ENCODE results near the gene CLEC14A. TPM values are rescaled to one million over a fixed set of nuclear protein-coding genes. Genes with fewer than 3 reads are reported as not detected.

The CLEC14A gene
- total RNA-seq, 3 donors from 2014 or later: 11.9 to 25.6 (median 24.8) TPM

DNA sequence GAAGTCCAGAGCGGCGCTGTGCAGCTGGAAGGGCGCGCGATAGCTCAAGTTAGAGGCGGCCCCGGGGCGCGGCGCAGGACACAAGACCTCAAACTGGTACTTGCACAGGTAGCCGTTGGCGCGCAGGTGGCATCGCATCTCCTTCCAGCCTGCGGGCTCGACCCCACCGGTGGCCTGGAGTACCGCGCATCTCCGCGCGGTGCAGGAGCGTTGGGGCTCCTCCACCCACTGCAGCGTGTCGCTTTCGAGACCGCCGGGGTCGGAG is 553 bp downstream of the CLEC14A start:
- Histone ChIP-seq H3K9me3 (no peaks in the 10 kb centered on the region), H3K27me3 (peaks cover 5 to 21% of the 10 kb centered on the region in 2 donors), H3K27ac (peak overlapping the region; percentile 46 to 83), H3K4me1 (no peaks in the 10 kb centered on the region), H3K4me3 (peak overlapping the region; percentile 45 to 64 (median 47)), H3K36me3 (no peaks in the 10 kb centered on the region)
- DNase-seq (ENCODE audit: low spot score in 2 of 2): no peak
- intact Hi-C loops (cut with DNase I; ENCODE audit: low total_unique reads): loop anchor here (5.0 kb wide), 1 partner anchor 408 kb away; no protein-coding TSS in a partner anchor
- no peak for TF ChIP-seq POLR2AphosphoS5 (IDR thresholded peaks at IDR 0.05)

DNA sequence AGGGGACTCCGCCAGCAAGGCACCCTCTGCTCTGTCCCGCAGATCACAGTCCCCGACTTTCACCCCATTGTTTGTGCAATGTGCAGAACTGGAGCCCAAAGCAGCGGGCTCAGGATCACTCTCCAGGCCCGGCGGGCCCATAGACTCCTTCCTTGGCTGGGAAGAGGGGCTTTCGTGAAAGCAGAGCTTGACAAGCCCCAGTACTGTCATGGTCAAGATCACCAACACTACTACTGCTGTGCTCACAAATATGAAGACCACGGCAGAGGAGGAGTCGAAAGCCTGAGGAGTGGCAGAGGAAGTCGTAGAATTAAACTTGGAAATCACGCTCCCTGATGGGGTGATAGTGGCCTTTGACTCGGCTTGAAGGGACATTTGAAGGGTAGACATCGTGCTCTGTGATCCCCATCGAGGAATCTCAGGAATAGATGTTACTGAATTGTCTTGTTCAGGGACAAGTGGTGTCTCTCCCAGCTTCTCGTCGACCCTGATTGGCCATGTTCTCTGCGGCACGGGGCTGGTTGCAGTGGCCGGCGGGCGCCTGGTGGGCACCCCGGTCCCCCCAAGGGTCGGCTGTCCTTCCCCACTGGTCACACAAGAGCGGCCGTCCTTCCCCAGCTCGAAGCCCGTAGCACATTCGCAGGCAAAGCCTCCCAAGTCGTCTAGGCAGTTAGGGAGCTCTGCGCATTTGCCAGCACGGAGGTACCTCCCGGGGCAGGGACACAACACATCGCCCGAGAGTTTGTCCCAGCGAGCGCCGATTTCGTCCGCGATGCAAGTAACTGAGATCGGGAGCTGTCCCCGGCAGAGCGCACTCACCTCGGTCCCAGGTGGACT is 1.1 kb downstream of the CLEC14A start:
- Histone ChIP-seq H3K27ac (peak overlapping the region; percentile 46 to 83), H3K4me3 (peak overlapping the region; percentile 45 to 64 (median 47)), H3K4me1 (no peaks in the 10 kb centered on the region), H3K9me3 (no peaks in the 10 kb centered on the region), H3K36me3 (no peaks in the 10 kb centered on the region), H3K27me3 (peaks cover 5 to 21% of the 10 kb centered on the region in 2 donors)
- TF ChIP-seq POLR2A (IDR thresholded peaks at IDR 0.05): no peak
- TF ChIP-seq, protein P1, sequence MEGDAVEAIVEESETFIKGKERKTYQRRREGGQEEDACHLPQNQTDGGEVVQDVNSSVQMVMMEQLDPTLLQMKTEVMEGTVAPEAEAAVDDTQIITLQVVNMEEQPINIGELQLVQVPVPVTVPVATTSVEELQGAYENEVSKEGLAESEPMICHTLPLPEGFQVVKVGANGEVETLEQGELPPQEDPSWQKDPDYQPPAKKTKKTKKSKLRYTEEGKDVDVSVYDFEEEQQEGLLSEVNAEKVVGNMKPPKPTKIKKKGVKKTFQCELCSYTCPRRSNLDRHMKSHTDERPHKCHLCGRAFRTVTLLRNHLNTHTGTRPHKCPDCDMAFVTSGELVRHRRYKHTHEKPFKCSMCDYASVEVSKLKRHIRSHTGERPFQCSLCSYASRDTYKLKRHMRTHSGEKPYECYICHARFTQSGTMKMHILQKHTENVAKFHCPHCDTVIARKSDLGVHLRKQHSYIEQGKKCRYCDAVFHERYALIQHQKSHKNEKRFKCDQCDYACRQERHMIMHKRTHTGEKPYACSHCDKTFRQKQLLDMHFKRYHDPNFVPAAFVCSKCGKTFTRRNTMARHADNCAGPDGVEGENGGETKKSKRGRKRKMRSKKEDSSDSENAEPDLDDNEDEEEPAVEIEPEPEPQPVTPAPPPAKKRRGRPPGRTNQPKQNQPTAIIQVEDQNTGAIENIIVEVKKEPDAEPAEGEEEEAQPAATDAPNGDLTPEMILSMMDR (IDR thresholded peaks at IDR 0.05): no peak
- TF ChIP-seq POLR2AphosphoS5 (IDR thresholded peaks at IDR 0.05): no peak
- intact Hi-C loops (cut with DNase I; ENCODE audit: low total_unique reads): loop anchor here (5.0 kb wide), 1 partner anchor 407 kb away; no protein-coding TSS in a partner anchor
- no peak for DNase-seq (ENCODE audit: low spot score in 2 of 2)

DNA sequence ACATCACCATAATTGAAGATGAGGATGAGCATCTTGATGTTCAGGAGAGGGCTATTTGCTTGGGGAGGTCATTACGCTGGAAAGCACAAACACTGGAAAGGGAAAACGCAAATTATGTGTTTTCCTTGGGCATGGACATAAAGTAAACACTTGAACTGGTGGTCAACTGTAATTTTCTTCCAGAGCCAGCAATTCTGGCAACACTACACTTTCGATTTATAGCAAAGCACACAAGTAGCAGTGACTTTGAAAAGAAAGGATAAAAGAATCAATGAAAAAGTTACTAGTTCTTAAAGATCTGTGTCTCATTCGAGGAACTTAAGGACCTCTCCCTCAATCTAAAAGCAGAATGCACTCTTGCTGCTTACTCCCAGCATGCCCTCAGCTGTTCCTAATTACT is 2.2 kb downstream of the CLEC14A start:
- Histone ChIP-seq H3K4me1 (no peaks in the 10 kb centered on the region), H3K27me3 (peaks cover 5 to 21% of the 10 kb centered on the region in 2 donors), H3K27ac (no peak overlapping the region), H3K9me3 (no peaks in the 10 kb centered on the region), H3K4me3 (peak overlapping the region; percentile 45 to 64 (median 47)), H3K36me3 (no peaks in the 10 kb centered on the region)
- no peak for DNase-seq (ENCODE audit: low spot score in 2 of 2)
- intact Hi-C loops (cut with DNase I; ENCODE audit: low total_unique reads): no loop called here
- TF ChIP-seq POLR2AphosphoS5 (IDR thresholded peaks at IDR 0.05): no peak
- TF ChIP-seq, protein P1 (IDR thresholded peaks at IDR 0.05): no peak
- TF ChIP-seq POLR2A (IDR thresholded peaks at IDR 0.05): no peak

DNA sequence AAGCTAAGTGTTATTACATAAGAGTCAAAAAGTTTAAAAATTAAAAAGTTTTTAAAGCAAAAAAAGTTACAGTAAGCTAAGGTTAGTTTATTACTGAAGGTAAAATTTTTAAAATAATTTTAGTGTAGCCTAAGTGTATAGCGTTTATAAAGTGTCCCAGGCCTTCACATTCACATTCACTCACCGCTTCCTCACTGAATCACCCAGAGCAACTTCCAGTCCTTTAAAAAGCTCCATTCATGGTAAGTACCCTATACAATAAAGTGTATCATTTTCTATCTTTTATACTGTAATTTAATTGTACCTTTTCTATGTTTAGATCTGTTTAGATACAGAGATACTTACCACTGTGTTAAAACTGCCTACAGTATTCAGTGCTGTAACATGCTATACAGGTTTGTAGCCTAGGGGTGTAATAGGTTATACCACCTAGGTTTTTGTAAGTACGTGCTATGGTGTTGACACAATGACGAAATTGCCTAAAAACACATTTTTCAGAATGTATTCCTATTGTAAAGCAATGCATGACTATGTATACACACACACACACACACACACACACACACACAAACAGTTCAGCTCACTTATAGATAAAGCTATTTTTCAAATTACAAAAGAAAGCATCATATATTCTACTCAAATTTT is 3.7 kb downstream of the CLEC14A start:
- no peak for DNase-seq (ENCODE audit: low spot score in 2 of 2)
- no peaks in the 10 kb centered on the region for H3K9me3 ChIP-seq

DNA sequence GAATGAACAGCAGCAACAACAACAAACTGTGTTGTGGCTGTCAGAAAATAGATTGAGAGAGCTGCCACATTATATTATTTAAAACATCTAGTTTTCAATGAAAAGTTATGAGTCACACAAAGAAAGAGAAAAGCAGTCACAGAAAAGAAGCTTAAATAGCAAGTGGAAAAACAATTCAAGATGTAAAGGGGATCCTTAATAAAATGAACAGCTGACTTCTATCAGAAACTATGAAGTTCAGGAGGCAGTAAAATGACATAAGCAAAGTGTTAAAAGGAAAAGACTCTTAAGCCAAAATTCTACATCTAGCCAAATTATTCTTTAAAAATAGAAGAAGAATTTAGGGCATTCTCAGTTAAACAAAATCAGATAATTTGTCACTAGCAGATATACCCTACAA is 5.6 kb downstream of the CLEC14A start:
- Histone ChIP-seq H3K4me3 (no peak overlapping the region), H3K27ac (no peak overlapping the region), H3K9me3 (no peaks in the 10 kb centered on the region), H3K36me3 (no peaks in the 10 kb centered on the region), H3K27me3 (peaks cover 0 to 12% of the 10 kb centered on the region in 2 donors), H3K4me1 (no peaks in the 10 kb centered on the region)
- DNase-seq (ENCODE audit: low spot score in 2 of 2): no peak
- no peak for TF ChIP-seq POLR2AphosphoS5 (IDR thresholded peaks at IDR 0.05)
- no peak for TF ChIP-seq POLR2A (IDR thresholded peaks at IDR 0.05)
- TF ChIP-seq, protein P1 (IDR thresholded peaks at IDR 0.05): no peak
- intact Hi-C loops (cut with DNase I; ENCODE audit: low total_unique reads): no loop called here

More for the DNA sequence above, 3.7 kb downstream of the CLEC14A start:
- peaks cover 5 to 21% of the 10 kb centered on the region in 2 donors for H3K27me3 ChIP-seq
- intact Hi-C loops (cut with DNase I; ENCODE audit: low total_unique reads): no loop called here
- H3K4me1 ChIP-seq: no peaks in the 10 kb centered on the region
- H3K36me3 ChIP-seq: no peaks in the 10 kb centered on the region
- TF ChIP-seq POLR2AphosphoS5 (IDR thresholded peaks at IDR 0.05) (no peak), POLR2A (IDR thresholded peaks at IDR 0.05) (no peak)
- TF ChIP-seq, protein P1 (IDR thresholded peaks at IDR 0.05): no peak
- H3K4me3 ChIP-seq: peak overlapping the region; percentile 33 to 47 (median 45)
- no peak overlapping the region for H3K27ac ChIP-seq

Data from breast epithelium (tissue), 4 donors.